HL-60/S4 treated with retinoic acid at 250 ng/mL for 4 days and 3 days (cell line): Measurements from ENCODE around the gene TBC1D7.

Experiments
- in situ Hi-C: fragments of 300-500 bp; cut with MboI; formaldehyde crosslinking; loops from 2 replicates; pipeline ENCODE4 v1.7.0; 2022; ENCODE audit warnings: low sequenced_read_pairs

The TBC1D7 gene

GRCh38 chr6:13327691-13328075 lies 654 bp downstream of the TBC1D7 start:
- in situ Hi-C loops, result loop anchor here (10.0 to 25.0 kb wide), 2 partner anchors 133 to 735 kb away; no protein-coding TSS in a partner anchor

DNA sequence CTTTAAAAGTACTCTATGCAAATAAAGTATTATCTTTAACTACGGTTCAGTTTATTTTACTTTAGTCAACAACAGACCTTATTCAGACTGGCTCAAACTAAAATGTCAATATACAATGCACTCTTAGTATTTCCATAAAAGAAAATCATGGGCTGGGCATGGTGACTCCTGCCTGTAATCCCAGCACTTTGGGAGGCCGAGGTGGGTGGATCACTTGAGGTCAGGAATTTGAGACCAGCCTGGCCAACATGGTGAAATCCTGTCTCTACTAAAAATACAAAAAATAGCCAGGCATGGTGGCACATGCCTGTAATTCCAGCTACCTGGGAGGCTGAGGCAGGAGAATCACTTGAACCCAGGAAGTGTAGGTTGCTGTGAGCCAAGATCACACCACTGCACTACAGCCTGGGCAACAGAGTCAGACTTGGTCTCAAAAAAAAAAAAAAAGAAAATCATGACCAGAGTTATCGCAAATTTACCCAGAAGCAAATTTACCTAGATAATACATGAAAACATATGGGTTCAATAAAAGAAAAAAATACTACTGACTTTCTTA lies 2.2 kb downstream of the TBC1D7 start:
- in situ Hi-C loops, result loop anchor here (10.0 to 25.0 kb wide), 2 partner anchors 131 to 736 kb away; no protein-coding TSS in a partner anchor

DNA sequence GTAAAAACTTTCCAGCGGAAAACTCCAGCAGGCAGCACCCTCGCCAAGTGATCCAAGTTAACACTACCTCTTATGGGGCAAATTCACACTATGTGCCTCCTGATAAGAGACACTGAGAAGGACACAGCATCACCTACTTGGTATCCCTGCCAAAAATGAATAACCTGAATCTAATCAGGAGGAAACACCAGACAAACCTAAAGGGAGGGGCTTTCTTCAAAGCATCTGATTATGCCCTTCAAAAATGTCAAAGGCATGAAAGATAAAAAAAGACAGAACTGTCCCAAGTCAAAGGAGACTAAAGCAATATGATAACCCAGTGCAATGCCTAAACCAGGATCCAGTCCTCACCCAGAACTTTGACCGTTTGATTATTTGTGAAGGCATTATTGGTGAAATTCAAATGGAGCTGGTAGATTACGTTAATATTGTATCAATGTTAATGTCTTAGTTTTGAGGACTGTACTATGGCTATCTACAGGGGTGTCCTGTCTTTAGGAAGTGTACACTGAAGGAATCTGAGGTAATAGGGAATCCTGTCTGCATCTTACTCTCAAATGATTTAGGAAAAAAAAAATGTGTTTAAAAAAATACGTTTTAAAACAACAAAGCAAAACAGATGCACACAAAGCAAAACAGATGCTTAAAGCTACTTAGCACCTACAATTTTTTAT lies 8.3 kb downstream of the TBC1D7 start:
- in situ Hi-C loops, result loop anchor here (10.0 kb wide), 1 partner anchor 125 kb away; no protein-coding TSS in a partner anchor

- in situ Hi-C loops, result no loop called here
Observed at GRCh38 chr6:13318821-13319220, 9.5 kb downstream of the TBC1D7 start.

GRCh38 chr6:13315896-13316295 lies 12.4 kb downstream of the TBC1D7 start:
- in situ Hi-C loops, result no loop called here

DNA sequence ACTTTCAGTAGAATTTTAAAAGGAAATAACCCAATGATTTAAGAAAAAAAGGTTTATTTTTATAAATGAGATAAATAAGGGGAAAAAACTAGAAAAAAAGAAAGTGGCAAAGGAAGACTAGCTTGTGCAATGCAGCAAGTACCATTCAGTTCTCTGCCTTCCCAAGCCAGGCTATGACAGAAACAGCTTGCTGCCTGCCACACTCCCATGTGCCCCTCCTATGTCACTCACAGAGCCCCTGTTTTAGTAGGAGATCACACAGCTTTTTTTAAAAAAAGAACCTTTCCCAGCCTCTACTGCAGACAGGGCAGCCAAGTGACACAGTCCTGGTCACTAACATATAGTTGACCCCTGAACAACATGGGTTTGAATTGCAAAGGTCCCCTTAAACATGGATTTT lies 13.5 kb downstream of the TBC1D7 start:
- in situ Hi-C loops, result no loop called here

DNA sequence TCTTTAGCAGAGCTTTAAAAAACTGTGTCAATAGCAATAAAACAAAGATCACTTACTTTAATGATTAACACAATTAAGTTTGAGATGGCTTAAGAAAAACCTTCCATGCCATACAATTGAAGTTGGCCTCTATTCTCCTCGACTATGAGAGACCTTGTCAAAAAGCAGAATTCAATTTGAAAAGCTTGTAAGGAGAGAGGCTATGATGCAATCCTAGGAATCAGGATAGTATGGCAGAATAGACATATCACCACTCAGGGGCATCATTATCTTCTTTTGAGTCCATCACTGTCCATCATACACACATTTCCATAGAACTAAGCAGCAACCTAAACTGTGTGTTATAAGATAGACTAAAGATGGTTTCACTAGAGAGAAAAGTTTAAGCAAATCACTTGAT lies 17.2 kb downstream of the TBC1D7 start:
- in situ Hi-C loops, result no loop called here

DNA sequence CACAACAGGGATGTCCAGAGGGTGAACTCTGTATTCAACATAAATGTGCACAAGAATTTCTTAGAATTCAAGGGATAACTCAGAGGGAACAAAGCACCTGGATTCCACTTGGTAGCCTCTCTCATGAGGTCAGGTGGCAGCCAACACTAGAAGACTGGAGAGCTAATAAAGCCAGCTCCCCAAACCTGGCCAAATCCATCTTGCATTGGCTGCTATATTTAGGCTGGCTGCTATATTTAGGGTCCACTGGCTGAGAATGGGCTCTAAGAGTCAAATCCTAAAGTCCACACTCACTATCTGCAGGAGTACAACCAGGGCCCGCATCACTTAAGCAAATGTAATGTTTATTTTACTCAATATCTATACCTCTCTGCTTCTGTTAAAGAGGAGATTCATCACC lies 20.0 kb downstream of the TBC1D7 start:
- in situ Hi-C loops, result no loop called here

DNA sequence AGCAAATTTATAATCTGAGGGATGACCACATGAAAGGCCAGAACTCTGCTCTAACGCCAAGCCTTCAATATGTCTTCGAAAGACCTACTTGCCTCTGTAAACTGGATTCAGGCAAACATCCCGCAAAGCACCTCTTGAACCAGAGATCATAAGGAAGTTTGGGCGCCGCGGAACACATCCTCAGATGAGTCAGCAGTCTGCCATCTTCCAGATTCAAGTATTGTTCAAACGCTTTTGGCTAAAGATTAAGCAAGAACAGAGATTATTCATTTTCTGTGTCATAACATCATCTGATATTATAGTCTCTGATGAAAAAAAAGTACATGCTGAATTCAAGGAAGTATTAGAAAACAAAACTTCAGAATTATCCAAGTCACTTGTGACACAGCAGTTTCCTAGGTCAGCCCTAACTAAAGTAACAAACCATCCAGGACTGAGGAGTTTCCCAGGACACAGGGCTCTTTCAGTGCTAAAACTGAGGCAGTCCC lies 20.8 kb downstream of the TBC1D7 start:
- in situ Hi-C loops, result no loop called here

- in situ Hi-C loops, result no loop called here
Observed at GRCh38 chr6:13305791-13306190, 22.5 kb downstream of the TBC1D7 start.

DNA sequence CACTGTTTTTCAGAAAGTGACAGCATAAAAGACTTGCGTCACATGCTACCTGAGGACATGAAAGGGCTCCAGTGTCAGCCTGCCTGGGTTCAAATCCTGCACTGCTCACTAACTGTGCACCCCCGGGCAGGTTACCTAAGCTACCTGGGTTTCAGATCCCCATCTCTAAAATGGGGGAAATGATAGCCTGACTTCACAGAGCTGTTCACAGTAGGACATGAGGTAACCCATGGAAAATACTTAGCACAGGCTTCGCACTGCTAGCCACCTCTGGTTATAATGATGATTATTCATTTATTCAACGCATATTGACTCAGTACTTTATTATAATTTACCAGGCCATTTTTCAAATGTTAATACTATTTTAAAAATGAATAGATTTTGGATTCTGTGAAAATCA lies 23.0 kb downstream of the TBC1D7 start:
- in situ Hi-C loops, result no loop called here

DNA sequence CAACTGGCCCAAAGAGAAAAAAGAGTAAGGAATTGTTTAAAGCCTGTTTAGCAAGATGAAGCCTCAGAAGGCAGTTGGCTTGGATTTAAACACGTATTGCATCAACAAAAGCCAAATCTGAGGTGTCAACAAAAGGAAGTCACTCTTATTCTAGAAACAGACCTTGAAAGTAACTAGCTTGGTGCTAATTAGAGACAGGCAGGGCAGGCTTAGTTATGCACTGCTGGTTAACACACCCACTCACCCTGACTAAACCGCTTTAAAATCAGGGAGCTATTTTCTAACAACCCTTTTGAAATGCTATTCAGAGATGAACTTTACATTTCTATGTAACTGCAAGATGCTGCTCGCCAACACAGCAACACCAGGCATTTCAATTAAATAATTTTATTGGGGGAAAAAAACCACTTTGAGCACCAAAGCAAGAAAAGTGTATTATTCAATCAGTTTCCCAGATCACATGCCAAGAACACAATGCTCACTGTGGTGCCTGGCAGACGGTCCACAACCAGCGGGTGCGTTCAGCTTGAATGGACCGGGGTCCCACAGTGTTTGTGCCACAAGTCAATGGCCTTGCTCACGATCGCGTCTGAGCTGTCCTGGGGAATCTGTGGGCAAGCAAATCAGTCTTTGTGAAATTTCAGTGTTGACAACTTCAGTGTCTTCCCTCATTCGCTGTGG lies 23.6 kb downstream of the TBC1D7 start:
- in situ Hi-C loops, result no loop called here

- in situ Hi-C loops, result no loop called here
Observed at GRCh38 chr6:13304101-13304500, 24.2 kb downstream of the TBC1D7 start.

DNA sequence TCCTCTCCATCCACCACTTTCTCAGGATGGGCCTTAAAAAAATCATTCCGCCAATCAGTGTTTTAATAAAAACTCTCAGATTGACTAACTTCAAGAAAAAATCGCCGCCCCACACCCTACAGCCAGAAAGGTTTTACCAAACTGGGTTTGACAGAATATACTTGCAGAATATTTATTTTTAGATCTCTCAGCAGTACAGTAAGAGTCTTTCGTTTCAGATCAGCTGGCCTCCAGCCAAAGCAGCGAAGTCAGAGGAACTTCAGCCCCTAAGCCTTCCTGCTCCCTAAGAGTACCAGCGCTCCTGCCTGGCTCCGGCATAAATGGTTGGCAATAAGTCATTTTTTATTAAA lies 24.7 kb downstream of the TBC1D7 start:
- in situ Hi-C loops, result no loop called here

- in situ Hi-C loops, result no loop called here
Observed at GRCh38 chr6:13302751-13303667, 25.3 kb downstream of the TBC1D7 start.

DNA sequence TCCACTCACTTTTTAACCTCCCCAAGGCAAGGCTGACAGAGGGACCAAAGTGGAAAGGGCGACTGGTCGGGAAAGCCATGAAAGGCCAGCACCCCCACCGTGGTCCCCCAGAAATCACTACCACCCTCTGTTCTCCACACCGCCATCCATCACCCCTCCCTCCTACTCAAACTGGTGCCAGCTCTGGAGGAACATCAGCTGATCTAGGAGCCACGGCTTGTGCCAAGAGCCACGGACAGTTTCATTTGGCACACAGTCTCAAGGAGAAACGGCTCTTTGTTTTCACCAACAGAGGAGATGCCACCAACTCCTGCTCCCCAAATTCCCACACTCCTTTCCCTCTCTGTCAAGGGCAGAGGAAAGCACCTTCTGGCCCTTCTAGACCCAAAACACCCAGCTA lies 26.0 kb downstream of the TBC1D7 start:
- in situ Hi-C loops, result no loop called here

GRCh38 chr6:13300643-13301590 lies 27.4 kb downstream of the TBC1D7 start:
- in situ Hi-C loops, result no loop called here

- in situ Hi-C loops, result no loop called here
Observed at GRCh38 chr6:13299918-13300317, 28.4 kb downstream of the TBC1D7 start.

GRCh38 chr6:13299403-13299821 lies 28.9 kb downstream of the TBC1D7 start:
- in situ Hi-C loops, result no loop called here

DNA sequence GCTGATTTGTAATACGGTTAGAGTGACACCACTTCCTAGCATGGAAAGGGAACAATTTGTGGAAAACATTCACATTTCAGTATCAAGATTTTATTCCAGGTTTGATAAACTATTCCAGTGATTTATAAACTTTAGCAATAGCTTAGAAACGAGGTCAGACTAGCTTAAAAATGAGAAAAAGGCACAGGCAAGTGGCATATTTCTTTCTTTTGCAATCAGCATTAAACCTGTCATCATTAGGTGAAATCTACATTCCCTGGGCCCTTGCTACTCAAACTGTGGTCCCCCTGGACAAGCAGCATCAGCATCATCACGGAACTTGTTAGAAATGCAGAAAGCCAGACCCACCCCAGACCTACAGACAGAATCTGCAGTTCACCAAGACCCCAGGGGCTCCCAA lies 29.9 kb downstream of the TBC1D7 start:
- in situ Hi-C loops, result no loop called here
